Measurements from ENCODE around the gene TMBIM1. TPM values are rescaled to one million over a fixed set of nuclear protein-coding genes. Genes with fewer than 3 reads are reported as not detected.

Gene TMBIM1
- total RNA-seq, 2 donors from 2014 or later = 42.8 to 79.0 TPM

- H3K9me3 Mint-ChIP-seq = no peaks in the 10 kb centered on the region
- peaks cover 36 to 41% of the 10 kb centered on the region in 2 donors for H3K4me1 Mint-ChIP-seq (ENCODE audit: low read depth in 2 of 2)
- H3K4me3 Mint-ChIP-seq = no peak overlapping the region
- peak overlapping the region in 1 of 2 donors; percentile 31 for H3K27ac Mint-ChIP-seq
- ATAC-seq = no peak
- no peaks in the 10 kb centered on the region for H3K27me3 Mint-ChIP-seq
- DNase-seq (ENCODE audit: low spot score) = no peak
- no peaks in the 10 kb centered on the region for H3K36me3 Mint-ChIP-seq
These were observed 1.6 kb upstream of the TMBIM1 start for GRCh38 chr2:218293715-218294429.

DNA sequence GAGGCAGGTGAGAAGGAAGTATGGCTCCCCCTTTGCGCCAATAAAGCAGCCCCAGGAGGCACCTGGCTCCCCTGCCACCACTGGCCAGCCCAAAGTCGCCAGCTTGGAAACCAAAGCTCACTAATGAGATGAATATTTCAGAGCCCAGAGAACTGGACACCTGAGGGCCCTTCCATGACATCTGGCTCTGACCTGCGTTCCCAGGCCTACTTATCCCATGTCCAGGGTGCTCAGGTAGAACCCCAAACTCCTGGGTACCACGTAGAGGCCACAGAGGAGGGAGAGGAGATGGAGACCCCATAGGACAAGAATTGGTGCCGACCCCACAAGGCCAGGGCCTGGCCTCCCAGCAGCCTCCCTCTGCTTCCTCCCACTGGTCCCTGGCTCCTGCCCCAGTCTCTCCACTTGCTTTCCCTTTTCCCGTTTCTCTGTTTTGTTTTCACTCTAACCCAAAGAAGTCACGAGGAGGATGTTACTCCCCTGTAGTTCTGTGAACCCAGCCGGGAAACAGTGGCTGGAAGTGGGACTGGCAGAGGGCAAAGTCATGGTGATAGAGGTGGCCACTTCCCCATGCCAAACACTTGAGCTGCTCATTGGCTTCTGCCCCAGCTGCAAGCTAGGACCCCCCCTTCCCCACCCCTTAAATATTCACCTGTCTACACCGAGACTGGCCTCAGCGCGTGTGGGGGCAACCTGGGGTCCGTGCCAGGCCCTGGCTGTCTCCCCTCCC, 820 bp downstream of the TMBIM1 start:
- ATAC-seq (no peak), DNase-seq (ENCODE audit: low spot score) (no peak)
- no peaks in the 10 kb centered on the region for H3K9me3 Mint-ChIP-seq
- H3K4me3 Mint-ChIP-seq = peak overlapping the region; percentile 91
- H3K36me3 Mint-ChIP-seq = no peaks in the 10 kb centered on the region
- H3K27ac Mint-ChIP-seq = peak overlapping the region; percentile 81 to 99
- H3K4me1 Mint-ChIP-seq (ENCODE audit: low read depth in 2 of 2) = peaks cover 53 to 60% of the 10 kb centered on the region in 2 donors
- no peaks in the 10 kb centered on the region for H3K27me3 Mint-ChIP-seq

DNA sequence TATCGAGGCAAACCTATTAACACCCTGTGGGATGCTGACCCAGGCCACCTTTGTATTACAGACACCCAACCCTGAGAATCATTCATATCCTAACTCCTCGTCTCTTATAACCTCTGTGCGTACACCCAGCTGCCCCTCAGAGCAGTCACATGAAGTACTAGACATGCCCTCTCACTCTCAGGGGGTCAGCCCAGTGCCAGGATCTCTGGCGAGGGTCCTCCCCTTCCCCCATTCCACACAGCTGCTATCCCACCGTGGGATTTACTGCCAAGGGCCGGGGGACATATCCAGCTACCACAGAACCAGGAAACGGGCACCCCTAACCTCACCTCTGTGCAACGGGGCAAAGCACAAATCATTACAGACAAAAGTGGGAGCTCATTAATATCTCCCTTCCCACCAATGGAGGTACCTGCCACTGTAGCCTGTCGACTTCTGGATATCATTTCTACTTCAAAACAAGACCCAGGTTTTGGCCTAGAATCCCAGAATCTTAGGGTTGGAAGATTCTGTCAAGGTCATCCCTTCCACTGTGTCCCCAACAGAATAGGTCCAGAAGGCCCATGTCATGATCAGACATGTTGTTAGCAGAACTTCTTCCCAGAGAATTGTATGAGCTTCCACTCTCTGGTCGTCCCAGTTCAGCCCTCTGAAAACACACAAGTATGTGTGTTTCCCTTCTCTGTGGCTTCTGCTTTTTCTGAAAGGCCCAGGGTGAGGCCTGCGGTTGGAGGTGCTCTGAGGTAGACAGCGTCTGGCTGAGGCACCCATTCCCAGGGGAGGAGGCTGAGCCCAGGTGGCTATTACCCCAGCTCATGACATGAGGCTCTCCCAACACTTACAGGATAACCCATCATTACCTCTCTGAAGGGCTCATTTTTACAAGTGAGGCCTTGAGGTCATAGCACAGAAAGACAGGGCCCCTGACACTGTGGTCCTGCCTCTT, 1.7 kb downstream of the TMBIM1 start:
- Mint-ChIP-seq H3K27ac (peak overlapping the region; percentile 81 to 99), H3K36me3 (no peaks in the 10 kb centered on the region), H3K4me3 (peak overlapping the region; percentile 91), H3K9me3 (no peaks in the 10 kb centered on the region), H3K4me1 (ENCODE audit: low read depth in 2 of 2) (peaks cover 62 to 69% of the 10 kb centered on the region in 2 donors), H3K27me3 (no peaks in the 10 kb centered on the region)
- ATAC-seq (no peak), DNase-seq (ENCODE audit: low spot score) (no peak)

- Mint-ChIP-seq H3K36me3 (no peaks in the 10 kb centered on the region), H3K9me3 (no peaks in the 10 kb centered on the region), H3K27me3 (no peaks in the 10 kb centered on the region), H3K4me3 (peak overlapping the region; percentile 91), H3K27ac (peak overlapping the region; percentile 81 to 99), H3K4me1 (ENCODE audit: low read depth in 2 of 2) (peaks cover 67 to 77% of the 10 kb centered on the region in 2 donors)
- ATAC-seq (no peak), DNase-seq (ENCODE audit: low spot score) (no peak)
These were observed 2.5 kb downstream of the TMBIM1 start for GRCh38 chr2:218289639-218290315.

DNA sequence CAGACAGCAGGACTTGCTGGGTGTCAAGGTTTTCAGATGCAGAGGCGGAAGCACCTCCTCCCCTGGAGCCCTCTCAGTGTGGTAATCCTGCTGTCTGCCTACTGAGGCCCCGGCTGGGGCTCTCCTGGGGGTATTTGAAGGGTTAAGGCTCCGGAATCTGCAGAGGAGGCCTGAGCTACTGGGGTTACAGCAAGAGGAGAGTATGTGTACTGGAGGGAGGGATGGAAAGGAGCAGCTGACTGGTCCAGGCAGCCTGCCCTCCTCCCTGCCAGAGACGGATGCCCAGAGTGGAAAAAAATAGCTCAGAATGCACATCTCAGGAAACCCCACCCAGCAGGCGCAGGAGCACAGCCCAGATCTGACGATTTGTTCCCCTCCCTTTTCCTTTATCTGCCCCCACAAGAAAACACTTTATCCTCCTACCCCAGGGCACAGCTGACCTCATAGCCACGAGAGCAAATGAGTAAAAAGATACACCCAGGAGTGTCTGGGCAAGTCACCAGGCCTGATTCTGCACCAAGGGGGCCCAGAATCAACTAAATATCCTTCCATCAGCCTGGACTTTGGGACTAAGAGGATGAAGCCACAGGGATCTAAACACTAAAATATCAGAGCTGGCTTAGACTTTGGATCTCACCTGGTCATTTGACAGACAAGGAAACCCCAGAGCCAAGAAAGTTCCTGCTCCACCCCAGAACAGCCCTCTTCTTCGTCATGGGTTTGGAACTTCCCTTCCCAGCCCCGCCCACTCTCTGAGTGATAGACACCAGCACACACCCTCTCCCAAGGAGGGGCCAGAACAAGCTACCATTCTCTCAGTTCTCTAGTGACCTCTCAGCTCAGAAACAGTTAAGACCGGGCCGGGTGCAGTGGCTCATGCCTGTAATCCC, 5.5 kb downstream of the TMBIM1 start:
- H3K27ac Mint-ChIP-seq = peak overlapping the region; percentile 98 to 99
- H3K4me1 Mint-ChIP-seq (ENCODE audit: low read depth in 2 of 2) = peaks cover 67 to 70% of the 10 kb centered on the region in 2 donors
- DNase-seq (ENCODE audit: low spot score) (peak; percentile 86), ATAC-seq (peak; percentile 77 to 84)
- H3K4me3 Mint-ChIP-seq = peak overlapping the region; percentile 92
- no peaks in the 10 kb centered on the region for H3K36me3 Mint-ChIP-seq
- H3K9me3 Mint-ChIP-seq = no peaks in the 10 kb centered on the region
- H3K27me3 Mint-ChIP-seq = no peaks in the 10 kb centered on the region

DNA sequence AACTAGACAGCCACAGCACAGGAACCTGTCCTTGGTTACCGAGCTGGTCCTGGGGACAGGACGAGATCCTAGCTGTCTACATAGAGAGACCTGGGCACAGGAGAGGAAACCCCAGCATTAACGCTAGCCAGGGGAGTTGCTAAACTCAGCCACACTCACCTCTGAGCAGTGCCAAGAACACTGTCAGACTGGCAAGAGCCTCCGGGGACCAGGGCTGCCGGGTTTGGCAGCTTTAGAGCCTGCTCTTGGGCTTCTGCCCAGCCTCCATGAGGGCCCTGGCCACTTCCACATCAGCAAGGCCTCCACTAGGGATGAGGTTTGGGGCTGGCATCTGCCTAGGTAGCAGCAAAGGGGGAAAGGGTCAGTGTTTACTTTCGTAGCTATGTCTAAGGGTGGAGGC, 6.7 kb downstream of the TMBIM1 start:
- H3K36me3 Mint-ChIP-seq = no peaks in the 10 kb centered on the region
- H3K27me3 Mint-ChIP-seq = no peaks in the 10 kb centered on the region
- ATAC-seq (no peak), DNase-seq (ENCODE audit: low spot score) (no peak)
- peak overlapping the region; percentile 98 to 99 for H3K27ac Mint-ChIP-seq
- peaks cover 55 to 64% of the 10 kb centered on the region in 2 donors for H3K4me1 Mint-ChIP-seq (ENCODE audit: low read depth in 2 of 2)
- no peaks in the 10 kb centered on the region for H3K9me3 Mint-ChIP-seq
- H3K4me3 Mint-ChIP-seq = peak overlapping the region; percentile 92

DNA sequence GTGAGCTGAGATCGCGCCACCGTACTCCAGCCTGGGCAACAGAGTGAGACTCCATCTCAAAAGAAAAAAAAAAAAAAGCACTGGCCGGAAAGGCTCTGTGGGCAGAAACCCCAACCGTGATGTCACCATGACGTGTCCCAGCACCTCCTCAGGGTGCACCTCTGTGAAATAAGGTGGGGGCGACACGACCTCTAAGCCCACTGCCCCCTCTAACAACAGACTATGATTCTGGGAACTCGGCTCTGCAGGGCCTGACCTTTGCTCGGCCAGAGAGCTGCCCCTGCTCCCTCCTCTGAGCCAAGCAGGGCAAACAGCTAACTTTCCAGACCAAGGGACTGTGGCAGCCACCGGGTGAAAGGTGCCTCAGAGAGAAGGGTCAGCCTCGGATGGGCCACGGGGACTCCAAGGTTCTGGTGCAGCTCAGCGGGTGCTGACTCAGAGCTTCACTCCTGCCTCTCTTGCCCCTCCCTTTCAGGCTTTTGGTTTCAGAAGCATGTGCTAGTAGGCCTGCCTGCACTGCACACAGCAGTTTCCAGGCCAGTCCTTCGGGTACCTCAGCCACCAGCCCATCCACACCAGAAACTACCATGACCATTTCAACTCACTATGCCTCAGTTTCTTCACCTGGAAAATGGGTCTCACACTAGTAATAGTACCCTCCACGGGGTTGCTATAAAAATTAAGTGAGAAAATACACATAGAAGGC, 8.0 kb downstream of the TMBIM1 start:
- peak; percentile 83 for DNase-seq (ENCODE audit: low spot score)
- H3K27ac Mint-ChIP-seq = peak overlapping the region; percentile 98 to 99
- H3K36me3 Mint-ChIP-seq = no peaks in the 10 kb centered on the region
- no peaks in the 10 kb centered on the region for H3K9me3 Mint-ChIP-seq
- peak overlapping the region; percentile 92 for H3K4me3 Mint-ChIP-seq
- peak; percentile 82 to 86 for ATAC-seq
- H3K27me3 Mint-ChIP-seq = no peaks in the 10 kb centered on the region
- H3K4me1 Mint-ChIP-seq (ENCODE audit: low read depth in 2 of 2) = peaks cover 47 to 56% of the 10 kb centered on the region in 2 donors

GRCh38 chr2:218282173-218282991, 9.9 kb downstream of the TMBIM1 start:
- peaks cover 33 to 45% of the 10 kb centered on the region in 2 donors for H3K4me1 Mint-ChIP-seq (ENCODE audit: low read depth in 2 of 2)
- DNase-seq (ENCODE audit: low spot score) (no peak), ATAC-seq (no peak)
- H3K4me3 Mint-ChIP-seq = no peak overlapping the region
- peaks cover 2% of the 10 kb centered on the region for H3K36me3 Mint-ChIP-seq
- no peaks in the 10 kb centered on the region for H3K27me3 Mint-ChIP-seq
- peak overlapping the region; percentile 98 to 99 for H3K27ac Mint-ChIP-seq
- no peaks in the 10 kb centered on the region for H3K9me3 Mint-ChIP-seq

DNA sequence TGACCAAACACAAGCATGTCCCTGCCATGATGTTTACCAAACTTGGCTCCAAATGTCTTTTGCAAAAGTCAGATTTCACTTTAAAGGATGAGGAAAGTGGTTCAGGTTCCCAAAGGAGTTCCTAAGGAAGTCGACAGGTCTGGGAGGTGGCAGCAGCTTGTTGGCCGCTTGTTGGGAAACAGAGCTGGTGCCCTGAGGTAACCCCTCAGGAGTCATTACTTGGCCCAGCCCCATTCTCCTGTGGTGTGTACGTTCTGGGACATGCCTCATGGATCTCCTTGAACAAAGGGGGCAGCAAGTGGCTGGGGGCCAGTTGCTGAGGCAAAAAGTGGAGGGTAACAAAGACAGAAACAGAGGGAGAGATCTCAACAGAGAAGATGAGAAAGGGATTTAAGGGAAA, 10.9 kb downstream of the TMBIM1 start:
- peaks cover 9% of the 10 kb centered on the region for H3K36me3 Mint-ChIP-seq
- peak overlapping the region; percentile 67 to 75 for H3K27ac Mint-ChIP-seq
- no peak for DNase-seq (ENCODE audit: low spot score)
- ATAC-seq = no peak
- H3K4me1 Mint-ChIP-seq (ENCODE audit: low read depth in 2 of 2) = peaks cover 24 to 35% of the 10 kb centered on the region in 2 donors
- H3K4me3 Mint-ChIP-seq = no peak overlapping the region
- no peaks in the 10 kb centered on the region for H3K27me3 Mint-ChIP-seq
- H3K9me3 Mint-ChIP-seq = no peaks in the 10 kb centered on the region

- no peak for ATAC-seq
- Mint-ChIP-seq H3K27me3 (no peaks in the 10 kb centered on the region), H3K9me3 (no peaks in the 10 kb centered on the region), H3K4me1 (ENCODE audit: low read depth in 2 of 2) (peaks cover 13 to 25% of the 10 kb centered on the region in 2 donors), H3K27ac (peak overlapping the region in 1 of 2 donors; percentile 84), H3K4me3 (no peak overlapping the region), H3K36me3 (peaks cover 9% of the 10 kb centered on the region)
- no peak for DNase-seq (ENCODE audit: low spot score)
These were observed 11.9 kb downstream of the TMBIM1 start for GRCh38 chr2:218280260-218280870.

All from natural killer cell treated with Interleukin-12 subunit alpha and Interleukin-12 subunit beta and Interleukin-15 and Interleukin-18, amount 100 ng/mL, for 72 hours (primary cell).